GM10266 (cell line): Measurements from ENCODE around the gene GPR173.

Experiments
- DNase-seq: peaks from one replicate; pipeline ENCODE4 v3.0.0; 2012; ENCODE audit errors: extremely low spot score
- TF ChIP-seq, protein P1 (sequence below): IDR thresholded peaks from 2 replicates; pipeline ENCODE4 v1.5.1; 2012; ENCODE audit warnings: mild to moderate bottlenecking, low read depth; ENCODE audit not compliant: control insufficient read depth, insufficient read depth; ENCODE audit errors: missing control alignments

The GPR173 gene

DNA sequence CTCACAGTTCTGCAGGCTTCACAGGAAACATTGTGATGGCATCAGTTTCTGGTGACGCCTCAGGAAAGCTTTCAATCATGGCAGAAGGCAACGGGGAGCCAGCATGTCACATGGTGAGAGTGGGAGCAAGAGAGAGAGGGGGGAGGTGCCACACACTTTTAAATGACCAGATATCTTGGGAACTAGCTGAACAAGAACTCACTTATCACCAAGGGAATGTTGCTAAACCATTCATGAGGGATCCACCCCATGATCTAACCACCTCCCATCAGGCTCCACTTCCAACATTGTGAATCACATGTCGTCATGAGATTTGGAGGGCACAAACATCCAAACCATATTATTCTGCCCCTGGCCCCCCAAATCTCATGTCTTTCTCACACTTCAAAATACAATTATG lies 43.3 kb upstream of the GPR173 start:
- TF ChIP-seq, protein P1, sequence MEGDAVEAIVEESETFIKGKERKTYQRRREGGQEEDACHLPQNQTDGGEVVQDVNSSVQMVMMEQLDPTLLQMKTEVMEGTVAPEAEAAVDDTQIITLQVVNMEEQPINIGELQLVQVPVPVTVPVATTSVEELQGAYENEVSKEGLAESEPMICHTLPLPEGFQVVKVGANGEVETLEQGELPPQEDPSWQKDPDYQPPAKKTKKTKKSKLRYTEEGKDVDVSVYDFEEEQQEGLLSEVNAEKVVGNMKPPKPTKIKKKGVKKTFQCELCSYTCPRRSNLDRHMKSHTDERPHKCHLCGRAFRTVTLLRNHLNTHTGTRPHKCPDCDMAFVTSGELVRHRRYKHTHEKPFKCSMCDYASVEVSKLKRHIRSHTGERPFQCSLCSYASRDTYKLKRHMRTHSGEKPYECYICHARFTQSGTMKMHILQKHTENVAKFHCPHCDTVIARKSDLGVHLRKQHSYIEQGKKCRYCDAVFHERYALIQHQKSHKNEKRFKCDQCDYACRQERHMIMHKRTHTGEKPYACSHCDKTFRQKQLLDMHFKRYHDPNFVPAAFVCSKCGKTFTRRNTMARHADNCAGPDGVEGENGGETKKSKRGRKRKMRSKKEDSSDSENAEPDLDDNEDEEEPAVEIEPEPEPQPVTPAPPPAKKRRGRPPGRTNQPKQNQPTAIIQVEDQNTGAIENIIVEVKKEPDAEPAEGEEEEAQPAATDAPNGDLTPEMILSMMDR = no peak
- no peak for DNase-seq

- DNase-seq = no peak
- TF ChIP-seq, protein P1 = no peak
These were observed 39.6 kb upstream of the GPR173 start for GRCh38 chrX:53009032-53009431.

- TF ChIP-seq, protein P1 = no peak
- no peak for DNase-seq
These were observed 35.3 kb upstream of the GPR173 start for GRCh38 chrX:53013291-53013690.

GRCh38 chrX:53018627-53019026 lies 30.0 kb upstream of the GPR173 start:
- DNase-seq = no peak

GRCh38 chrX:53022381-53022780 lies 26.2 kb upstream of the GPR173 start:
- TF ChIP-seq, protein P1 = no peak
- no peak for DNase-seq

More at GRCh38 chrX:53018627-53019026, 30.0 kb upstream of the GPR173 start:
- TF ChIP-seq, protein P1 = no peak

- TF ChIP-seq, protein P1 = no peak
- no peak for DNase-seq
These were observed 19.9 kb upstream of the GPR173 start for GRCh38 chrX:53028678-53029077.

GRCh38 chrX:53031380-53031779 lies 17.2 kb upstream of the GPR173 start:
- no peak for DNase-seq
- TF ChIP-seq, protein P1 = no peak
